Measurements from ENCODE around the gene OR2H2. TPM values are rescaled to one million over a fixed set of nuclear protein-coding genes. Genes with fewer than 3 reads are reported as not detected.

OR2H2 gene
- total RNA-seq, 4 donors from 2014 or later = not detected

GRCh38 chr6:29561606-29562181, 23.2 kb upstream of the OR2H2 start:
- DNase-seq (ENCODE audit: low spot score in 2 of 2) = no peak
- peaks cover 0 to 14% of the 10 kb centered on the region in 2 donors for H3K27me3 ChIP-seq
- TF ChIP-seq EP300 (IDR thresholded peaks at IDR 0.05) = no peak
- TF ChIP-seq POLR2A (IDR thresholded peaks at IDR 0.05) = no peak
- TF ChIP-seq, protein P1, sequence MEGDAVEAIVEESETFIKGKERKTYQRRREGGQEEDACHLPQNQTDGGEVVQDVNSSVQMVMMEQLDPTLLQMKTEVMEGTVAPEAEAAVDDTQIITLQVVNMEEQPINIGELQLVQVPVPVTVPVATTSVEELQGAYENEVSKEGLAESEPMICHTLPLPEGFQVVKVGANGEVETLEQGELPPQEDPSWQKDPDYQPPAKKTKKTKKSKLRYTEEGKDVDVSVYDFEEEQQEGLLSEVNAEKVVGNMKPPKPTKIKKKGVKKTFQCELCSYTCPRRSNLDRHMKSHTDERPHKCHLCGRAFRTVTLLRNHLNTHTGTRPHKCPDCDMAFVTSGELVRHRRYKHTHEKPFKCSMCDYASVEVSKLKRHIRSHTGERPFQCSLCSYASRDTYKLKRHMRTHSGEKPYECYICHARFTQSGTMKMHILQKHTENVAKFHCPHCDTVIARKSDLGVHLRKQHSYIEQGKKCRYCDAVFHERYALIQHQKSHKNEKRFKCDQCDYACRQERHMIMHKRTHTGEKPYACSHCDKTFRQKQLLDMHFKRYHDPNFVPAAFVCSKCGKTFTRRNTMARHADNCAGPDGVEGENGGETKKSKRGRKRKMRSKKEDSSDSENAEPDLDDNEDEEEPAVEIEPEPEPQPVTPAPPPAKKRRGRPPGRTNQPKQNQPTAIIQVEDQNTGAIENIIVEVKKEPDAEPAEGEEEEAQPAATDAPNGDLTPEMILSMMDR (IDR thresholded peaks at IDR 0.05) = no peak
- H3K4me3 ChIP-seq = no peak overlapping the region
- no peak overlapping the region for H3K27ac ChIP-seq
- WGBS, 2 donors = 52 to 57% methylated on average over 1 of the region's 1 CpG
- no peaks in the 10 kb centered on the region for H3K9me3 ChIP-seq
- no peaks in the 10 kb centered on the region for H3K4me1 ChIP-seq
- H3K36me3 ChIP-seq = no peaks in the 10 kb centered on the region

DNA sequence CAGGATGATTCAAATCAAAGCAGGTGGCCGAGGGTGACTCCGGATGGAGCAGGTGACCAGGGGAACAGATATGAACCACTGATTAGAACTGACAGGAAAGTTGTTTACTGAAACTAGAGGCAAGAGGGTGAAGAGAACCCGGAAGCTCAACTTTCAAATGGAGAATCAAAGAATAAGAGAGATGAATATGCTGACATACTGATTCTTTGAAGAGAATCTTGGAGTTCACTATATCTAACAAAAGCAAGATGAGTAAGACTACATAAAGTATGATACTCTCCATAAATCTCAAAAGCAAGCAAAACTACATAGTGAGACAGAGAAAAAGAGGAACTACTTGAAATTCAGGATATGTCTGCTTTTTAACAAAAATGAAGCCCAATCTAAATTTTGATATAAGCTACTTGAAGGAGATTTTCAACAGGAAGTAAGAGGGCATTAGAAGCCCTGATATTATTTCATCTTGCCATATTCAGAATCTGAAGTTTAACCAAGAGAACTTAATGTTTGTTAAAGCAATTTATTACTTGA, 21.4 kb upstream of the OR2H2 start:
- no peaks in the 10 kb centered on the region for H3K9me3 ChIP-seq
- no peak overlapping the region for H3K27ac ChIP-seq
- no peak for DNase-seq (ENCODE audit: low spot score in 2 of 2)
- WGBS, 2 donors = 71 to 83% methylated on average over 3 of the region's 3 CpGs
- H3K4me3 ChIP-seq = no peak overlapping the region
- no peaks in the 10 kb centered on the region for H3K27me3 ChIP-seq
- no peaks in the 10 kb centered on the region for H3K4me1 ChIP-seq
- no peaks in the 10 kb centered on the region for H3K36me3 ChIP-seq
- no peak for TF ChIP-seq EP300 (IDR thresholded peaks at IDR 0.05)
- TF ChIP-seq POLR2A (IDR thresholded peaks at IDR 0.05) = no peak
- TF ChIP-seq, protein P1 (IDR thresholded peaks at IDR 0.05) = no peak

GRCh38 chr6:29564875-29565274, 20.0 kb upstream of the OR2H2 start:
- Histone ChIP-seq H3K9me3 (no peaks in the 10 kb centered on the region), H3K27ac (no peak overlapping the region), H3K36me3 (no peaks in the 10 kb centered on the region), H3K4me1 (no peaks in the 10 kb centered on the region), H3K4me3 (no peak overlapping the region), H3K27me3 (no peaks in the 10 kb centered on the region)
- DNase-seq (ENCODE audit: low spot score in 2 of 2) = no peak
- TF ChIP-seq, protein P1 (IDR thresholded peaks at IDR 0.05) = no peak
- TF ChIP-seq POLR2A (IDR thresholded peaks at IDR 0.05) (no peak), EP300 (IDR thresholded peaks at IDR 0.05) (no peak)

- no peak for DNase-seq (ENCODE audit: low spot score in 2 of 2)
- Histone ChIP-seq H3K27ac (no peak overlapping the region), H3K4me1 (no peaks in the 10 kb centered on the region), H3K36me3 (no peaks in the 10 kb centered on the region), H3K4me3 (no peak overlapping the region), H3K9me3 (no peaks in the 10 kb centered on the region), H3K27me3 (no peaks in the 10 kb centered on the region)
- WGBS, 2 donors = 72 to 74% methylated on average over 5 of the region's 5 CpGs
- TF ChIP-seq EP300 (IDR thresholded peaks at IDR 0.05) = no peak
- TF ChIP-seq, protein P1 (IDR thresholded peaks at IDR 0.05) = no peak
- TF ChIP-seq POLR2A (IDR thresholded peaks at IDR 0.05) = no peak
Observed at GRCh38 chr6:29566856-29567255, 18.1 kb upstream of the OR2H2 start.

- 33 to 52% methylated on average over 2 of the region's 2 CpGs for WGBS, 2 donors
- H3K9me3 ChIP-seq = no peaks in the 10 kb centered on the region
- no peaks in the 10 kb centered on the region for H3K36me3 ChIP-seq
- no peak overlapping the region for H3K27ac ChIP-seq
- TF ChIP-seq EP300 (IDR thresholded peaks at IDR 0.05) (no peak), POLR2A (IDR thresholded peaks at IDR 0.05) (no peak)
- TF ChIP-seq, protein P1 (IDR thresholded peaks at IDR 0.05) = no peak
- no peak overlapping the region for H3K4me3 ChIP-seq
- DNase-seq (ENCODE audit: low spot score in 2 of 2) = no peak
- no peaks in the 10 kb centered on the region for H3K4me1 ChIP-seq
- no peaks in the 10 kb centered on the region for H3K27me3 ChIP-seq
Observed at GRCh38 chr6:29567541-29567940, 17.4 kb upstream of the OR2H2 start.

Measured in tibial nerve (tissue), 4 donors.